K562 (cell line): ENCODE data around the gene NVL. TPM values are rescaled to one million over a fixed set of nuclear protein-coding genes. Genes with fewer than 3 reads are reported as not detected.

Source experiments
- CTBP1 ChIP-seq: fragments of 450-650 bp; IDR thresholded peaks from 2 replicates; pipeline ENCODE4 v1.6.1; 2016; ENCODE audit warnings: borderline replicate concordance
- EHMT2 ChIP-seq: fragments of 450-650 bp; IDR thresholded peaks from 2 replicates; pipeline ENCODE4 v1.6.1; 2018; ENCODE audit warnings: antibody characterized with exemption
- GABPA ChIP-seq: fragments of 200-800 bp; sonication (Bioruptor generic); conservative IDR thresholded peaks from 2 replicates; pipeline ENCODE4 v1.6.1; 2016; ENCODE audit warnings: low read depth, missing genetic modification characterization, missing compliant biosample characterization
- HNRNPLL ChIP-seq: fragments of 200-400 bp; formaldehyde crosslinking; IDR thresholded peaks from 2 replicates; pipeline ENCODE4 v1.6.1; 2017; ENCODE audit warnings: low read length, low read depth, mild to moderate bottlenecking; ENCODE audit not compliant: poor library complexity, severe bottlenecking
- LARP7 ChIP-seq: fragments of 450-650 bp; IDR thresholded peaks from 2 replicates; pipeline ENCODE4 v1.6.1; 2016
- MCM2 ChIP-seq: fragments of 450-650 bp; IDR thresholded peaks from 2 replicates; pipeline ENCODE4 v1.6.1; 2017; ENCODE audit warnings: low read depth, mild to moderate bottlenecking
- MED1 ChIP-seq: sonication (generic); formaldehyde crosslinking; IDR thresholded peaks from 2 replicates; pipeline ENCODE4 v1.8.1; 2023; ENCODE audit warnings: missing genetic modification reagents, borderline replicate concordance
- PHTF2 ChIP-seq: fragments of 250-450 bp; sonication (Bioruptor Pico); IDR thresholded peaks from 2 replicates; pipeline ENCODE4 v1.5.0; 2021; ENCODE audit warnings: mild to moderate bottlenecking
- RFX7 ChIP-seq: fragments of 250-450 bp; sonication (Bioruptor Pico); IDR thresholded peaks from 2 replicates; pipeline ENCODE4 v1.5.1; 2021; ENCODE audit warnings: mild to moderate bottlenecking
- RNF2 ChIP-seq: sonication (generic); IDR thresholded peaks from 2 replicates; pipeline ENCODE4 v1.6.1; 2016
- TAF15 ChIP-seq: fragments of 200-400 bp; formaldehyde crosslinking; IDR thresholded peaks from 2 replicates; pipeline ENCODE4 v1.6.1; 2017; ENCODE audit warnings: mild to moderate bottlenecking, low read depth, low read length, moderate library complexity
- ZKSCAN8 ChIP-seq: fragments of 200-800 bp; sonication (Bioruptor generic); IDR thresholded peaks from 2 replicates; pipeline ENCODE4 v1.6.1; 2016; ENCODE audit warnings: missing genetic modification characterization, missing compliant biosample characterization
- ZNF384 ChIP-seq: IDR thresholded peaks from 2 replicates; pipeline ENCODE4 v1.6.1; 2012; ENCODE audit warnings: low read depth, low read length, improper control_type of control experiment
- polyA plus RNA-seq, 8 experiments: library from polyadenylated mRNA; depleted of rRNA in 4 of 8; stranded (reverse) in 5 of 8; unstranded in 3 of 8; fragments of >200 nt; fragmentation: Nextera tagmentation in 2 of 8; fragmentation: Illumina TruSeq in 1 of 8; extraction: Ambion mirVana in 2 of 8; extraction: Trizol in 1 of 8; gene quantifications; 2 replicates each; pipeline versions ENCODE4 v1.2.1 to v1.2.3, GENCODE V29; 2011 to 2014; ENCODE audit warnings: inconsistent platforms in 1 of 8, missing spikeins in 1 of 8
- total RNA-seq, 7 experiments: library from RNA; depleted of rRNA in 6 of 7; stranded (reverse); fragments of >200 nt in 6 of 7; fragmentation: Illumina TruSeq in 2 of 7; extraction: Trizol in 2 of 7; gene quantifications; 2 replicates each; pipeline versions ENCODE4 v1.2.1 to v1.2.3, GENCODE V29; 2011 to 2021; ENCODE audit warnings: low replicate concordance in 1 of 7
- TF ChIP-seq, protein P1 (sequence below): fragments of 250-450 bp; sonication (Bioruptor Pico); IDR thresholded peaks from 2 replicates; pipeline ENCODE4 v1.9.0; 2021; ENCODE audit warnings: mild to moderate bottlenecking
- TF ChIP-seq, protein P2 (sequence below), 2 experiments: IDR thresholded peaks; 2 replicates each; pipeline ENCODE4 v1.6.1; 2012; ENCODE audit warnings: improper control_type of control experiment in 2 of 2, low read depth in 2 of 2, low read length in 2 of 2, borderline replicate concordance in 1 of 2
- TF ChIP-seq, protein P3 (sequence below), 2 experiments: fragments of 450-650 bp in 1 of 2; sonication (generic) in 1 of 2; formaldehyde crosslinking in 1 of 2; IDR thresholded peaks; 2 replicates each; pipeline versions ENCODE4 v1.7.1 to v1.9.0; 2016 to 2022; ENCODE audit warnings: inconsistent platforms in 1 of 2, mild to moderate bottlenecking in 1 of 2, missing genetic modification reagents in 1 of 2

The NVL gene
- total and polyA plus RNA-seq, 9 of the 15 experiments (the other 6 are each of a cell fraction or from before 2014, with no cell fraction given): 32.5 to 86.6 (median 62.9) TPM

DNA sequence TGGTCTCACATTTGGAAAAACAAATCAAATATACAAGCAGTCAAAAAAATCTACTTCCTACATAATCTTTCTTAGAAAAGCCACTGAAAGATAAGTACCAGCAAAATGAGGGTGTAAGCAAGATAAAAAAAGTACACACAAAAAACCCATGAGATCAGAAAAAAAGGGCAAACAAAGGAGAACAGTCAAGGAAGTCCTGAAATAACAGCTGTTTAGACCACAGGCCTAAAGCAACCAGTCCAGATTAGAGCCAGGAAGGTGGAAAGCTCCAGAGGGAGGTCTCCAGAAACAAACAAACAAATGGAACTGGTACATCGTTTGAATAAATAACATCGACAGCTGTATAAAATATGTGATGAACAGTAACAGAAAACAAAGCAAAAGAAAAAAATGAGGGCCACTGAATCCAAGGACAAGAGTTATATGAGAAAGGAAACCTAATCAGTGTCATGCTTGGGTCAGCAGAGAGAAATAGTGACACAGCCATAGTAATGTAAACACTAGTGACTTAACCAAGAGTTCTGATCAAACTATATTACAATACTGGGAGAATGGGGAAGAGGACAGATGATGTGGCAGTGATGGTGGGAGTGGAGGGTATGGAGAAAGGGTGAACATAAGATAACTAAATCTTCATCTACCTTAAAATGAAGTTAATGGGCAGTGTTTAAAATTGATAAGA lies 67.5 kb downstream of the NVL start (continued):
- TF ChIP-seq, protein P1, sequence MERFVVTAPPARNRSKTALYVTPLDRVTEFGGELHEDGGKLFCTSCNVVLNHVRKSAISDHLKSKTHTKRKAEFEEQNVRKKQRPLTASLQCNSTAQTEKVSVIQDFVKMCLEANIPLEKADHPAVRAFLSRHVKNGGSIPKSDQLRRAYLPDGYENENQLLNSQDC (CRISPR knock-in tag): no peak
- TF ChIP-seq, protein P2, sequence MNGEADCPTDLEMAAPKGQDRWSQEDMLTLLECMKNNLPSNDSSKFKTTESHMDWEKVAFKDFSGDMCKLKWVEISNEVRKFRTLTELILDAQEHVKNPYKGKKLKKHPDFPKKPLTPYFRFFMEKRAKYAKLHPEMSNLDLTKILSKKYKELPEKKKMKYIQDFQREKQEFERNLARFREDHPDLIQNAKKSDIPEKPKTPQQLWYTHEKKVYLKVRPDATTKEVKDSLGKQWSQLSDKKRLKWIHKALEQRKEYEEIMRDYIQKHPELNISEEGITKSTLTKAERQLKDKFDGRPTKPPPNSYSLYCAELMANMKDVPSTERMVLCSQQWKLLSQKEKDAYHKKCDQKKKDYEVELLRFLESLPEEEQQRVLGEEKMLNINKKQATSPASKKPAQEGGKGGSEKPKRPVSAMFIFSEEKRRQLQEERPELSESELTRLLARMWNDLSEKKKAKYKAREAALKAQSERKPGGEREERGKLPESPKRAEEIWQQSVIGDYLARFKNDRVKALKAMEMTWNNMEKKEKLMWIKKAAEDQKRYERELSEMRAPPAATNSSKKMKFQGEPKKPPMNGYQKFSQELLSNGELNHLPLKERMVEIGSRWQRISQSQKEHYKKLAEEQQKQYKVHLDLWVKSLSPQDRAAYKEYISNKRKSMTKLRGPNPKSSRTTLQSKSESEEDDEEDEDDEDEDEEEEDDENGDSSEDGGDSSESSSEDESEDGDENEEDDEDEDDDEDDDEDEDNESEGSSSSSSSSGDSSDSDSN (IDR thresholded peaks at IDR 0.05; ENCODE audit: borderline replicate concordance in 1 of 2, low read depth in 2 of 2, low read length in 2 of 2): no peak
- TF ChIP-seq RFX7 (no peak), LARP7 (no peak), GABPA (tag) (no peak), TAF15 (no peak), MED1 (CRISPR knock-in tag) (no peak), RNF2 (no peak), HNRNPLL (no peak), ZKSCAN8 (CRISPR knock-in tag) (no peak), EHMT2 (peak; percentile 34; the same call in 1 of the 2 replicates), MCM2 (no peak), CTBP1 (0 out of 2 replicates have a peak, but pooled peaks have one; percentile 31), PHTF2 (CRISPR knock-in tag) (no peak), ZNF384 (peak; percentile 37; the same call in 1 of the 2 replicates)
- TF ChIP-seq, protein P3, sequence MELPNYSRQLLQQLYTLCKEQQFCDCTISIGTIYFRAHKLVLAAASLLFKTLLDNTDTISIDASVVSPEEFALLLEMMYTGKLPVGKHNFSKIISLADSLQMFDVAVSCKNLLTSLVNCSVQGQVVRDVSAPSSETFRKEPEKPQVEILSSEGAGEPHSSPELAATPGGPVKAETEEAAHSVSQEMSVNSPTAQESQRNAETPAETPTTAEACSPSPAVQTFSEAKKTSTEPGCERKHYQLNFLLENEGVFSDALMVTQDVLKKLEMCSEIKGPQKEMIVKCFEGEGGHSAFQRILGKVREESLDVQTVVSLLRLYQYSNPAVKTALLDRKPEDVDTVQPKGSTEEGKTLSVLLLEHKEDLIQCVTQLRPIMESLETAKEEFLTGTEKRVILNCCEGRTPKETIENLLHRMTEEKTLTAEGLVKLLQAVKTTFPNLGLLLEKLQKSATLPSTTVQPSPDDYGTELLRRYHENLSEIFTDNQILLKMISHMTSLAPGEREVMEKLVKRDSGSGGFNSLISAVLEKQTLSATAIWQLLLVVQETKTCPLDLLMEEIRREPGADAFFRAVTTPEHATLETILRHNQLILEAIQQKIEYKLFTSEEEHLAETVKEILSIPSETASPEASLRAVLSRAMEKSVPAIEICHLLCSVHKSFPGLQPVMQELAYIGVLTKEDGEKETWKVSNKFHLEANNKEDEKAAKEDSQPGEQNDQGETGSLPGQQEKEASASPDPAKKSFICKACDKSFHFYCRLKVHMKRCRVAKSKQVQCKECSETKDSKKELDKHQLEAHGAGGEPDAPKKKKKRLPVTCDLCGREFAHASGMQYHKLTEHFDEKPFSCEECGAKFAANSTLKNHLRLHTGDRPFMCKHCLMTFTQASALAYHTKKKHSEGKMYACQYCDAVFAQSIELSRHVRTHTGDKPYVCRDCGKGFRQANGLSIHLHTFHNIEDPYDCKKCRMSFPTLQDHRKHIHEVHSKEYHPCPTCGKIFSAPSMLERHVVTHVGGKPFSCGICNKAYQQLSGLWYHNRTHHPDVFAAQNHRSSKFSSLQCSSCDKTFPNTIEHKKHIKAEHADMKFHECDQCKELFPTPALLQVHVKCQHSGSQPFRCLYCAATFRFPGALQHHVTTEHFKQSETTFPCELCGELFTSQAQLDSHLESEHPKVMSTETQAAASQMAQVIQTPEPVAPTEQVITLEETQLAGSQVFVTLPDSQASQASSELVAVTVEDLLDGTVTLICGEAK (IDR thresholded peaks at IDR 0.05): peak; percentile 23; the same call in 1 of the 2 replicates
- TF ChIP-seq, protein P3 (CRISPR knock-in tag; IDR thresholded peaks at IDR 0.05): no peak
